SK-N-SH (cell line): ENCODE data around the gene ABHD4.

ENCODE experiments used
- CTCF ChIP-seq: fragments of 200-600 bp; sonication (generic); IDR thresholded peaks from 2 replicates; pipeline ENCODE4 v1.6.1; 2017; ENCODE audit warnings: antibody characterized with exemption, mild to moderate bottlenecking, moderate library complexity
- MXI1 ChIP-seq: IDR thresholded peaks from 2 replicates; pipeline ENCODE4 v1.6.1; 2012; ENCODE audit warnings: mild to moderate bottlenecking, low read depth, low read length, improper control_type of control experiment
- POLR2AphosphoS5 ChIP-seq: IDR thresholded peaks from 2 replicates; pipeline ENCODE4 v1.6.1; 2012; ENCODE audit warnings: low read depth, low read length
- TAF1 ChIP-seq: IDR thresholded peaks from 2 replicates; pipeline ENCODE4 v1.6.1; 2012; ENCODE audit warnings: low read depth, mild to moderate bottlenecking, low read length, moderate library complexity, borderline replicate concordance
- YY1 ChIP-seq: IDR thresholded peaks from 2 replicates; pipeline ENCODE4 v1.4.0; 2012; ENCODE audit warnings: low read depth, mild to moderate bottlenecking
- TF ChIP-seq, protein P1 (sequence below): IDR thresholded peaks from 2 replicates; pipeline ENCODE4 v1.4.0; 2012; ENCODE audit warnings: low read depth
- TF ChIP-seq, protein P2 (sequence below): fragments of 150-350 bp; IDR thresholded peaks from 2 replicates; pipeline ENCODE4 v1.6.1; 2017; ENCODE audit warnings: antibody characterized with exemption, low read length, low read depth, borderline replicate concordance
- TF ChIP-seq, protein P3 (sequence below): IDR thresholded peaks from 2 replicates; pipeline ENCODE4 v1.4.0; 2012; ENCODE audit warnings: low read depth, borderline replicate concordance

- TF ChIP-seq YY1: no peak
- TF ChIP-seq TAF1: no peak
- no peak for TF ChIP-seq CTCF
- TF ChIP-seq, protein P1, sequence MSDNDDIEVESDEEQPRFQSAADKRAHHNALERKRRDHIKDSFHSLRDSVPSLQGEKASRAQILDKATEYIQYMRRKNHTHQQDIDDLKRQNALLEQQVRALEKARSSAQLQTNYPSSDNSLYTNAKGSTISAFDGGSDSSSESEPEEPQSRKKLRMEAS: no peak
- TF ChIP-seq, protein P2, sequence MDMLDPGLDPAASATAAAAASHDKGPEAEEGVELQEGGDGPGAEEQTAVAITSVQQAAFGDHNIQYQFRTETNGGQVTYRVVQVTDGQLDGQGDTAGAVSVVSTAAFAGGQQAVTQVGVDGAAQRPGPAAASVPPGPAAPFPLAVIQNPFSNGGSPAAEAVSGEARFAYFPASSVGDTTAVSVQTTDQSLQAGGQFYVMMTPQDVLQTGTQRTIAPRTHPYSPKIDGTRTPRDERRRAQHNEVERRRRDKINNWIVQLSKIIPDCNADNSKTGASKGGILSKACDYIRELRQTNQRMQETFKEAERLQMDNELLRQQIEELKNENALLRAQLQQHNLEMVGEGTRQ: no peak
- TF ChIP-seq POLR2AphosphoS5: no peak
- TF ChIP-seq, protein P3, sequence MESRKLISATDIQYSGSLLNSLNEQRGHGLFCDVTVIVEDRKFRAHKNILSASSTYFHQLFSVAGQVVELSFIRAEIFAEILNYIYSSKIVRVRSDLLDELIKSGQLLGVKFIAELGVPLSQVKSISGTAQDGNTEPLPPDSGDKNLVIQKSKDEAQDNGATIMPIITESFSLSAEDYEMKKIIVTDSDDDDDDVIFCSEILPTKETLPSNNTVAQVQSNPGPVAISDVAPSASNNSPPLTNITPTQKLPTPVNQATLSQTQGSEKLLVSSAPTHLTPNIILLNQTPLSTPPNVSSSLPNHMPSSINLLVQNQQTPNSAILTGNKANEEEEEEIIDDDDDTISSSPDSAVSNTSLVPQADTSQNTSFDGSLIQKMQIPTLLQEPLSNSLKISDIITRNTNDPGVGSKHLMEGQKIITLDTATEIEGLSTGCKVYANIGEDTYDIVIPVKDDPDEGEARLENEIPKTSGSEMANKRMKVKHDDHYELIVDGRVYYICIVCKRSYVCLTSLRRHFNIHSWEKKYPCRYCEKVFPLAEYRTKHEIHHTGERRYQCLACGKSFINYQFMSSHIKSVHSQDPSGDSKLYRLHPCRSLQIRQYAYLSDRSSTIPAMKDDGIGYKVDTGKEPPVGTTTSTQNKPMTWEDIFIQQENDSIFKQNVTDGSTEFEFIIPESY: no peak
- TF ChIP-seq MXI1: no peak
Measured at GRCh38 chr14:22555384-22556011, 42.6 kb upstream of the ABHD4 start.
